Astrocyte (in vitro differentiated cells and primary cell): ENCODE data around the gene C2.

ENCODE experiments used
- CTCF ChIP-seq: IDR thresholded peaks from 2 replicates; pipeline ENCODE4 v1.5.1; 2011; ENCODE audit warnings: low read depth, mild to moderate bottlenecking, inconsistent platforms, low read length, moderate library complexity; ENCODE audit not compliant: insufficient read depth
- EZH2 ChIP-seq: IDR thresholded peaks from 2 replicates; pipeline ENCODE4 v1.6.1; 2012; ENCODE audit warnings: mild to moderate bottlenecking, low read length, inconsistent platforms; ENCODE audit not compliant: insufficient read depth

GRCh38 chr6:31922942-31923341, 4.6 kb upstream of the C2 start:
- no peak for TF ChIP-seq CTCF
- TF ChIP-seq EZH2, result no peak
